KBM-7 (cell line): ENCODE results near the gene IZUMO2.

ENCODE experiments used
- DNase-seq: peaks from one replicate; pipeline ENCODE4 v3.0.0-alpha.2; 2015
- in situ Hi-C: fragments of 300-500 bp; cut with MboI; formaldehyde crosslinking; loops from 2 replicates; pipeline ENCODE4 v1.14.3; 2020; ENCODE audit warnings: low sequenced_read_pairs, low pct_unique_long_range_greater_than_20kb, mixed read lengths

IZUMO2 gene

DNA sequence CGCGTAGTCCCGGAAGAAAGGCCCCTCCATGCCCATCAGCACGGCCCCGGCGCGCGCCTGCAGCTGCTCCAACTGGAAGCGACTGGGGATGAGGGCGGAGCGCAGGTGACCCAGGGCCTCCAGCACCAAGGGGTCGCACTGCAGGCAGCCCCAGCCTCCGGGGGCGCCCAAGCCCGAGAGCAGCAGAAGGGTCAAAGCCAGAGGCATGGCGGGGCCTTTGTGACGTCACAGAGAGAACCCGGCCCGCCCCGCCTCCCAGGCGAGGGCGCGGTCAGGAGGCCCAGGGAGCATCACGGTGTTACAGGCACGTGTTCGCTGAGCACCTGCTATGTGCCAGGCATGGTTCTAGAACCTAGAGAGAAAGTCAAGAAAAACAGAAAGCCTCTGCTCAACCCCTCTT, at the start of gene IZUMO2:
TSS of gene IZUMO2 (minus strand) at position 294 of the 400 bp plus-strand sequence. CDS start at position 207, 87 bp downstream.
- in situ Hi-C loops = no loop called here
- DNase-seq = no peak

DNA sequence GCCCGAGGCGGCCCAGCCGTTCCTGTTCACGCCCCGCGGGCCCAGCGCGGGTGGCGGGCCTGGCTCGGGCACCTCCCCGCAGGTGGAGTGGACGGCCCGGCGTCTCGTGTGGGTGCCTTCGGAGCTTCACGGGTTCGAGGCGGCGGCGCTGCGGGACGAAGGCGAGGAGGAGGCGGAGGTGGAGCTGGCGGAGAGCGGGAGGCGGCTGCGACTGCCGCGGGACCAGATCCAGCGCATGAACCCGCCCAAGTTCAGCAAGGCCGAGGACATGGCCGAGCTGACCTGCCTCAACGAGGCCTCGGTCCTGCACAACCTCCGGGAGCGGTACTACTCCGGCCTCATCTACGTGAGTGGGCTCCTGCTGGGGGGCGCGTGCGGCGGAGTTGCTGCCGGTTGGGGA, 47.3 kb upstream of the IZUMO2 start:
- in situ Hi-C loops = no loop called here
- DNase-seq = no peak

DNA sequence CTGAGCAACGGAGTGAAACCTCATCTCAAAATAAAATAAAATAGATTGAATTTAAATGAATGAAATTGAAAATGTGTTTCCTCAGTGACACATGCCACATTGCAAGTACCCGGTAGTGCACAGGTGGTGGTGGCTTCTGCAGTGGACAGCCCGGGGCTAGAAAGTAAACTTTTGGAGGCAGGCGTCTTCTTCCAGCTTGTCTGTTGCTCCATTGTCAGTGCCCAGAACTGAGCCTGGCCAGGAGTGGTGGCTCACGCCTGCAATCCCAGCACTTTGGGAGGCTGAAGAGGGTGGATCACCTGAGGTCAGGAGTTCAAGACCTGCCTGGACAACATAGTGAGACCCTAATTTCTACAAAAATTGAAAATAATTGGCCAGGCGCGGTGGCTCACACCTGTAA, 46.0 kb upstream of the IZUMO2 start:
- in situ Hi-C loops = no loop called here
- no peak for DNase-seq

DNA sequence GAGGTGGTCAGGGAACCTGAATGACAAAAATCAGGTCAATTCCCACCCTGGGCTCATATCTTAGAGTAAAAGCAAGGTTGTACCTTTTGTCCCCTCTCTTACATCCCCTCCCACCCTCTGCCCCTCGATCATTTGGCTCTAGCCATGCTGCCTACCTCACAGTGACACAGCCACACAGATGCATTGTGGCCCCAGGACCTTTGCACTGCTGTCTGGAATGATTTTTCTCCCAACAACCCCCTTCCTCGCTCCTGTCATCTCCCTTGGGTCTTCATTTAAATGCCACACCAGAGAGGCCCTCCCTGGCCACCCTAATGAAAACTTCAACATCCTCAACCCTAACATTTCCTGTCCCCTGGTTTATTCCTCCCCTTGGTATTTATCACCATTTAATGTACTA, 44.6 kb upstream of the IZUMO2 start:
- in situ Hi-C loops = no loop called here
- DNase-seq = no peak

DNA sequence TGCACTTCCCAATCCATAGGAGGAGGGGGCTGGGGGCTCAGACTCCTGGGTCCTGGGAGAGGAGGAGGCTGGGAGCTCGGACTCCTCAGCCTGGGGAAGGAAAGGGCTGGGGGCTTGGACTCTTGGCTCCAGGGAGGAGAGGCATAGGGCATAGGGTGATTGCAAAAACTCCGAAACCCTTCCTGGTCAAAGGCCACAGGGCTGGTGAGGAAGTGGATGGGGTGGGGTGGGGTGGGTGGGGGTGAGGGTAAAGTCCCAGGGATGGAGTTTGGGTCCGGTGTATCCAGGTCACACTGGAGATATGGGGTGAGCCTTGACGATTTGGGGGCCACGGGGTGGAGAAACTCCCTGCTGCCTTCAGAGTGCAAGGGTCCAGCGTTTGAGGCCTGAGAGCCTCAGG, 43.1 kb upstream of the IZUMO2 start:
- DNase-seq = no peak
- in situ Hi-C loops = no loop called here

DNA sequence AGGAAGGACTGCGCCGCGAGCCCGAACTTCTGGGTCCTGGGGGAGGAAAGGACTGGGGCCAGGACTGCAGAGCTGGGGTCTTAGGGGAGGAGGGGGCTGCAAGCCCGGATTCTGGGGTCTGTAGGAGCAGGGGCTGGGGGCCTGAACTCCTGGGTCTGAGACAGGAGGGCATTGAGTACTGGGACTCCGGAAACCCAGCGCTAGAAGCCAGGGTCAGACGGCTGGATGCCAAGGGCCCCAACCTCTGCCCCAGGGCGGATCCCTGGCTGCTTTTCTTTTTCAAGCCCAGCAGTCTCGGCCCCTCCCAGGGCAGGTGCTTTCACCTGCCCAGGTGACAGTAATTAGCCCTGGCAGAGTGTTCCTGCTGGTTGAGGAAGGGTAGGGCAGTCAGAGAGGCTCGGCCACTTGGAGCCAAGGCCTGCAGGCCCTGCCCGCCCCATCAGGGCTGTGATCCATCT, 42.6 kb upstream of the IZUMO2 start:
- in situ Hi-C loops = no loop called here
- no peak for DNase-seq

DNA sequence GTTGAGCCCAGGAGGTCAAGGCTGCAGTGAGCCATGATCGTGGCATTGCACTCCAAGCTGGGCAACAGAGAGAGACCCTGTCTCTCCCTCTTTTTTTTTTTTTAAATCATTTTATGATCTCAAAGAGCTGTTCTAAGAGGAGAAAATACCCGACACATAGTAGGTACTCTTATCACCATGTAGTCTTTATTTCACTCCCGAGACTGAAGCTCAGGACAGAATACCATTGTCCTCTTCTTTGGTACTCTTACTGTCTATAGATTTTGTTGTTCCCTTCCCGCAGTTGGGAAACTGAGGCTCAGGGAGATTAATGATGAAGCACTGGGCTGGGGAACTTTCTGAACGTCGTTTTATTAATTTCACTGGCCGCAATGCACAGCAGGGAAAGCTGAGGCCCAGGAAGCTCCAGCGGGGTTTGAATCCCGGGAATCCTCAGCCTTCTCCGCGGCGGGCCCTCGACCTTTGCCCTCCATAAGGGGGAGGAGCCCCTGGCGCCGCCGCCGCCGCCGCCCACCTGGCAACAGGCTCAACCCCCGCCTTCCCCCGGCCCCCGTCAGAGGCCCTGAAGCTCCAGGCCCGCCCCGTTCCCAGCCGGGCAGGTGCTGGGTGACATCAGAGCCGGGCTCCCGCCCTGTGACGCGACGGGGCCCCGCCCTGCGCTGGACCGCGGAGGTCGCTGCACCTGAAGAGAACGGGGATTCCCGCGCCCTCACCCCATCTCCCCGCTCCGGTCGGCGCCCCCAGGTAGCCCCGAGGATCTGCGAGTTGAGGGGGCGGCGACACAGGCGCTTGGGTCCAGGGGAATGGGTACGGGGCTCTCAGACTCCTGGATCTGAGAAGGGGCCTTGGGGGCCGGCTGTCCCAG, 42.0 kb upstream of the IZUMO2 start:
- in situ Hi-C loops = no loop called here
- no peak for DNase-seq

DNA sequence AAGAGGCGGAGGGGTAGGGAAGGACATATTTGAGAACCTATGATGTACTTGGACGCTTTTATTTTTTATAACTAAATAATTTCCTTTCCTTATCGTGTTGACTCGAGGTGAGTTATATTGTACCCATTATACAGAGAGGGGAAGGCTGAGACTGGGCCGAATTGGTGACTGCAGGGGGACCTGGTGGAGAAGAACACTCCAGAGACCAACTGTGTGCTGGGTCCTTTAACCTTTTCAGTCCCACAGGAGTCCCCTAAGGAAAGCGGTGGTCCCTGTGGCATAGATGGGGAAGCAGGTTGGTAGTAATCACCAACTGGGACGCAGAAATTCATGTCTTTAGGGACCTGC, 41.0 kb upstream of the IZUMO2 start:
- in situ Hi-C loops = no loop called here
- no peak for DNase-seq

DNA sequence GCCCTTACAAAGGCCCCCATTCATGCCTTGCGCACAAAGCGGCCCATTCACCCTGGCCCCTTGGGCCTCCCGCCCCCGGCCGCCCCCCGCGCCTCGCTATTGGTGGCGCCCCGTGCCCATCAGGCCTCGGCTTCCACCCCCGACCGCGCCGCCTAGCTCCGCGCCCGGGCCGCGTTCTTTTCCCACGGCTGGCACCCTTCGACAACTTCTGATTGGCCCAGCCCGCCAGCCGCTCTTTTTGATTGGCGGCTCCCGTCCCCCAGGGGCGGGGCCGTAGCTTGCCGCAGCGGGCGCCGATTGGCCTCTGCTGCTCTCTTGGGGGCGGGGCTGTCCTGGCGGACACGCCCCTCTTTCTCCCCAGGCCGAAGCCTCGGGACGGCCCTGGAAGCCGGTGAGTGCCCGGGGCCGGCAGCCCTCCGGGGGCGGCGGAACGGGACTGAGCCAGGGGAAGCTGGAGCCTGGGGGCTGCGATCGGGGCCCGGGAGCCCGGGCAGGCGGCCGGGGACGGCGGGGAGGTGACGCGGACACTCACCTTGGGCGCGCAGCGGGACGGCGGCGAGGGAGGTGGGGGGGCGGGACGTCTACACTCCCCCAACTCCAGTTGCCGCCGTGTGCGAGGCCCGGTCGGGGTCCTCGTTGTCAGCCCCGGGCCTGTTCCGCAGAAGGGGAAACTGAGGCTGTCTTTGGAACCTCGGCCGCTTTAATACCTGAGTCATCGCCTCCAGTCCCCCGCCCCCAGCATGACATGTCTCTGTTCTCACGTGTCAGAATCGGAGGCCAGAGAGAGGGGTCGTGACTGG, 40.4 kb upstream of the IZUMO2 start, which contains the start of gene MYH14:
TSS of gene MYH14 (plus strand) at position 342 of the 800 bp plus-strand sequence. CDS start 6,744 bp downstream, outside the sequence.
- no peak for DNase-seq
- in situ Hi-C loops = no loop called here

DNA sequence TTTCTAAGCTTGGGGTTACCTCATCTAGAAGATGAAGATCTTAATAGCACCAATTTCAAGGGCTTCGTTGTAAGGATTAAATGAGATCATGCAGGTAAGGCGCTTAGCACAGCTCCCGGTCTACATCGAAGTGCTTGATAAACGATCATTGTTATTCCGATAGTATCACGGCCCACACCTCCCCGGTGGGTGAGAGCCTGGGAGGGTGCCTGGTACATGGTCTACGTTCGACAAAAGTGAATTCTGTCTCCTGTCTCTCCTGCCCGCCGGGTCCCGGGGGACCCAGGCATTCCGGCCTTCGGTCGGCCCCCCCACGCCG, 39.8 kb upstream of the IZUMO2 start:
- no peak for DNase-seq
- in situ Hi-C loops = no loop called here

DNA sequence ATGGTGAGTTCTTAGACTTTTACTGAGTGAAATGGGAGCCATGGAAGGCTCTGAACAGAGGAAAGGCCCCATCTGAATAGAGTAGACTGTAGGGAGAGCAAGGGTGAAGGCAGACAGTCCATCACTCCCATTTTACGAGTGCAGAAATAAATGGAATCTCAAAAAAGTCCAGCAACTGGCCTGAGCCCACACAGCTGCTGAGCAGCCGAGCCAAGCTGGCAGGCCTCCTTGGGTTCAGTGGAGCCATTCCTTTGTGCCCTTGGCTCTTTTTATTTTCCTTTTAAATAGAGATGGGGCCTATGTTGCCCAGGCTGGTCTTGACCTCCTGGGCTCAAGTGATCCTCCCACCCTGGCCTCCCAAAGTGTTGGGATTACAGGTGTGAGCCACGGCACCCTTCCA, 39.3 kb upstream of the IZUMO2 start:
- no peak for DNase-seq
- in situ Hi-C loops = no loop called here

DNA sequence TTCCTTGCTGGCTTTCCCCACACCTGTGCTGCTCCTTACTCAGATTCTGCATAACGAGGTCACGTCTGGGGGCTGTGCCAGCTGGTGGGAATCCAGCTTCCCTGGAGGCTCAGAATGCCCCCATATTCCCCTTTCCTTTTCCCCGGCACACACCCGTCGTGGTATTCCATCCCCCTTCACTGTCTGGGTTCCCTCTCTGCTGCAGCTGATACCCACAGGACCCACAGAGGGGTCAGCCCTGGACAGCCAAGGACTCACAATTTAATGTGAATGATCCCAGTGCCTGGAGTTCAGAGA, 36.1 kb upstream of the IZUMO2 start:
- in situ Hi-C loops = no loop called here
- no peak for DNase-seq

DNA sequence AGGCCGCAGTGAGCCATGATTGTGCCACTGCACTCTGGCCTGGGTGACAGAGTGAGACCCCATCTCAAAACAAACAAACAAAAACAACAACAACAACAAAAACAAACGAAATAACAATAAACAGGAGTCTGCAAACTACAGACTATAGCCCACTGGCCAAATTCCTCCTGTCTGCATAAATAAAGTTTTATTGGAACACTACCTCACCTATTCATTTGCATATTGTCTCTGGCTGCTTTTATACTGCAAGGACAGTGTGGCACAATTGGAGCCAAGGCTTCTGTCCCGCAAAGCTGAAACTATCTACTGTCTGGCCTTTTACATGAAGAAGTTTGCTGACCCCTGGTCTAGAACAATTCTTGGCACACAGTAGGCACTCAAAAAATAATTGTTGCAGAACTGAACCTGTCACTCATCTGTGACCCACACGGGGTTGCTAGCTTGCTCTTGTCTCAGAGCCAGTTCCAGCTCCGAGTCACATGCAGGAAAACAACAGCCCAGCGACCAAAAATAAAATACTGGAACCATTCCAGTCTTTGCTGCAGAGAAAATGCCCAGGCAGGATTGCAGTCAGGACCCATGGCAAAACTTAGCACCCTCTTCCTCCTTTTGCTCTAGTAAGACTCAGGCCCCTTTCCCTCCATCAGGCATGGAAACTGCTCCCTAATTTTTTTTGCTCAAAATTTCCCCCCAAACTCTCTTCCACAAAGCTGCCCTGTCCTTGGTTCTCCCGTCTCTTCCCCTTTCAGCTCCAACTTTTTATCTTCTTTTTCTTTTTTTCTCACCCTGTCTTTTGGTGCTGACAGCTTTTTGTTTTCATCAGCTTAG, 35.6 kb upstream of the IZUMO2 start:
- in situ Hi-C loops = no loop called here
- DNase-seq = no peak

DNA sequence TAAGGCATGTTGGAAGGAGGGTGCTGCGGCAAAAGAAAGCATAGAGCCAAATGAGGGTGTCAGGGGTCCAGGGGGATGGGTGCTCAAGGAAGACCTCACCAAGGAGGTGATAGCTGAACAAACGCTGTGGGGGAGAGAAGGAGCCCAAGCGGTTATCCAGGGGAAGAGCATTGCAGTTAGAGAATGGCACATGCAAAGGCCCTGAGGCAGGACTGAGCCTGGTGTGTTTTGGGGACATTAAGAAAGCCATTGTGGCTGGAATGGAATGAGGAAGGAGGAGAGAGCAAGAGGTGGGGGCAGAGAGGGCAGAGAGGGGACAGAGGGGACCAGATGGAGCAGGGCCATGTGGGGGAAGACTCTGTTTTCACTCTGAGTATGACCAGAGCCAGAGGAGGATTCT, 34.3 kb upstream of the IZUMO2 start:
- in situ Hi-C loops = no loop called here
- DNase-seq = no peak

DNA sequence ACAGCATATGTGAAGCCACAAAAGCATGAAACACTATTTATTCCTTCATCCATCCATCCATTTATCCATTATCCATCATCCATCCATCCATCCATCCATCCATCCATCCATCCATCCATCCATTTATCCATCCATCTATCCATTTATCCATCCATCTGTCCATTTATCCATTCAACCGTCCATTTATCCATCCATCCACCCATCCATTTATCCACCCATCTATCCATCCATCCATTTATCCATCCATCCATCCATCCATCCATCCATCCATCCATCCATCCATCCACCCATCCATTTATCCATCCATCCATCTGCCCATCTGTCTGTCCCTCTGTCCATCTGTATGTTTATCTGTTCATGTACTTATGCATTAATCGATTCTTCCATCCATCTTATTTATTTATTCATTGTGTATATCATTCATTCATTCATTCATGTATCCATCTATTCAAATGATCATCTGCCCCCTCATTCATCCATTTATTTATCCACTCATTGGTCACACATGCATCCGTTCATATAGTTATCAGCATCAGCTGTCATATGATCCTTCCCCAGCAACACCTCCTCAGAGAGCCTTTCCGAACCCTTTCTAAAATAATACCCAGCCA, 33.3 kb upstream of the IZUMO2 start:
- in situ Hi-C loops = no loop called here
- no peak for DNase-seq

DNA sequence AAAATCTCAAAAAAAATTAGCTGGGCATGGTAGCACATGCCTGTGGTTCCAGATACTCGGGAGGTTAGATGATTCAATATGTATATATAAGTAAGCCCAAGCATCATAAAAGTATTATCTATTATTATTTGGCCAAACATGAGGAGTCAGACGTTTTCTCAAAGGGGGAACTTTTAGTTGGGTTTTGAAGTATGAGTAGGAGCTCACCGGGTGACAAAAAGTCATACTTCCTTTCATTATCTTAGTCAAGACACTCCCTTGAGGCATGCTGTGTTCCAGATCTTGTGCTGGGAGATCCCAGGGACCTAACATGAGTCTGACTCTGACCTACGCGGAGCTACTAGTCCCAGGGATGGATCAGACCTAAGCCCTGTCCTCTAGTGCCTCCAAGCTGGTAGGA, 32.1 kb upstream of the IZUMO2 start:
- no peak for DNase-seq
- in situ Hi-C loops = no loop called here

DNA sequence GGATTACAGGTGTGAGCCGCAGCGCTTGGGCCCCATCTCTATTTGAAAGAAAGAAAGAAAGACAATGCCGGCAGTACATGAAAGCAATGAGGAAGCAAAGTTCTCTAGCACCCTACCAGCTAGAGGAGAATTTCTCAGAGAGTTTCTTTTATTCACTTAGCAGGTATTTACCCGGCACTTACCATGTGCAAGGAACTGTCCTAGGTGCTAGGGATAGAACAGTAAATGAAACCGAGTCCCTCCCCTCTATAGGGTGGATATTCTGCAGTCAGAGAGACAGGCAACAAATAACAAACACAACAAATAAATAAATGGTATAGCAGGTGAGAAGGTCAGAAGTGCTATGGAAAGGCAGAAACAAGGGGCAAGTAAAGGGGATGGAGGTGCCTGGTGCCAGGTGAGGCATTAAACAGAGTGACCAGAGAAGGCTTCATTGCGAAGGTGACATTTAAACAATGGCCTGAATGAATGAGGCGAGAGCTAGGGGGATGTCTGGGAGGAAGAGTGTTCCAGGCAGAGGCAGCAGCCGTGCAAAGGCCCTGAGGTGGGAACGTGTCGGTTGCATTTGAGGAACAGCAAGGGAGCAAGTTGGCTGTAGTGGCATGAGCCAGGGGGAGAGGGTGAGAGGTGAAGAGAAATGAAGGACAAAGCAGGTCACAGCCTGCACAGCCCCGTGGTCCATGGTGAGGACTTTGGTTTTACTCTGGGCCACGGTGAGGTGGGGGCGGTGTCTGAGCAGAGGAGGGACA, 29.6 kb upstream of the IZUMO2 start:
- DNase-seq = no peak
- in situ Hi-C loops = no loop called here

DNA sequence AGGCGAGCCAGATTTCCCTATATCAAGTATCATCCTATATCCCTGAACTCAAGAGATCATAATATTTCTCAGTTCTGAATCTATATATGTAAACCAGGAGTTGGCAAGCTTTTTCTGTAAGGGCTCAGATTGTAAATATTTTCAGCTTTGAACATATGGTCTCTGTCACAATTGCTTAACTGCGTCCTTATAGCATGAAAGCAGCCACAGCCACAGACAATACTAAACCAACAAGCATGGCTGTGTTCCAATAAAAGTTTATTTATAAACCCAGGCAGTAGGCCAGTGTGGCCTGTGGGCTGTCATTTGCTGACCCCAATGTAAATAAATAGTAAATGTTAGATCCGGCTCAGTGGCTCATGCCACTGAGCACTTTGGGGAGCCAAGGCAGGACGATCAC, 28.1 kb upstream of the IZUMO2 start:
- no peak for DNase-seq
- in situ Hi-C loops = no loop called here

DNA sequence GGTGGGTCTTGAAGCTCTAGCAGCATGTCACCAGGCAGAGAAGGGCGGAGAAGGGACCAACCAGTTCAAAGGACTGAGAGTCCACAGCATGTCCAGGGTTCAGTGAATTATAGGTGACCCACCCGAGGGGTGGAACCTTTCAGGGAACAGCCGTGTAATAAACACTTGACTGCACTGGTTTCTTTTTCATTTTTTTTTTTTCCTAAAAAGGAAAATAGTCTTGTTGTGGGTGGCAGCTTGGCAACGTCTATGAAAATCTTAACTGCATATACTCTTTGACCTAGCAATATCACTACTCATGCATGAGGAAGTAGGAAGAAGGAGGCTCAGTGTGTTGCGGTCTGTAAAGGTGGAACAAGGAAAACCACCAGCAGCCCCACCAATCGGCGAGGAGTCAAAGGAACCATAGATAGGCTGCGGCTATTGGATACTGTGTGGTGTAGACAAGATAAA, 27.4 kb upstream of the IZUMO2 start:
- peak; percentile 67 for DNase-seq
- in situ Hi-C loops = no loop called here
